Measurements from ENCODE around the gene LENG8.

The LENG8 gene

DNA sequence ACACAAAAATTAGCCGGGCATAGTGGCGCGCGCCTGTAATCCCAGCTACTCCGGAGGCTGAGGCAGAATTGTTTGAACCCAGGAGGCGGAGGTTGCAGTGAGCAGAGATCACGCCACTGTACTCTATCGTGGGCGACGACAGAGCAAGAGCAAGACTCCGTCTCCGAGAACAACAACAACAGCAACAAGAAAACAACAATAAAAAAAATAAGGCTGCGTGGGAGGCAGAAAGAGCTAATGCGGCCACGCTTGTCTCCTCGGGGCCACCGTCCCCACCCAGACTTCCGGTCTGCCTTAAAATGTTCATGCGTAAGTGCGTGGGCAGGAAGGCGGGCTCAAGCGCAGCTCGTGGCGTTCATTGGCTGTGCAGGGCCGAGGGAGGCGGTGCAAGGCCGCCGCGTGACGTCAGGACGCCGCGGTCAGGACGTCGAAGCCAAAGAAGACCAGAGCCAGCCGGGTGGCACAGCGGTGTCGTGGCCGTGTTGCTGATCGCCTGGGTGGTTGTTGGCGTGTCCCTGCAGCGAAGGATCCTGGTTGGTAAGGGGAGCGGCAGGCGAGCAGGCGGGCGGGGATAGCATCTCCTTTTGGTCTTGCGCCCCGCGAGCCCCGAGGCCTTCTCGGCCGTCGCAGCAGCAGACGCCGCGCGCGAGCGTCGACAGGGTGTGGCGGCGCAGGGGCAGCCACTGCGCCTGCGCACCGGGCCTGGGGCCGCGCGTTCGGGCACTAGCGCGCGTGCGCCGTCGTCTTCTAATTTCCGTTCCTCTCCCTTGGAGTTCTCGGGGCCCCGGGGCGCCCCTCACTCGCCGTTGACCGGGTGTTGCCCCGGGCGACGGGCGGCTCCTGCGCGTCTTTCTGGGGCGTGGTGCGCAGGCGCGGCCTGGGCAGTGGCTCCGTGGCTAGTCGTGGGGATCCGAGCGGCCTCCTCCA is at the start of gene LENG8:
LENG8 (plus strand) TSS at position 426 of the 927 bp plus-strand sequence. CDS start 2,146 bp downstream, outside the sequence.
- TF ChIP-seq, protein P1, sequence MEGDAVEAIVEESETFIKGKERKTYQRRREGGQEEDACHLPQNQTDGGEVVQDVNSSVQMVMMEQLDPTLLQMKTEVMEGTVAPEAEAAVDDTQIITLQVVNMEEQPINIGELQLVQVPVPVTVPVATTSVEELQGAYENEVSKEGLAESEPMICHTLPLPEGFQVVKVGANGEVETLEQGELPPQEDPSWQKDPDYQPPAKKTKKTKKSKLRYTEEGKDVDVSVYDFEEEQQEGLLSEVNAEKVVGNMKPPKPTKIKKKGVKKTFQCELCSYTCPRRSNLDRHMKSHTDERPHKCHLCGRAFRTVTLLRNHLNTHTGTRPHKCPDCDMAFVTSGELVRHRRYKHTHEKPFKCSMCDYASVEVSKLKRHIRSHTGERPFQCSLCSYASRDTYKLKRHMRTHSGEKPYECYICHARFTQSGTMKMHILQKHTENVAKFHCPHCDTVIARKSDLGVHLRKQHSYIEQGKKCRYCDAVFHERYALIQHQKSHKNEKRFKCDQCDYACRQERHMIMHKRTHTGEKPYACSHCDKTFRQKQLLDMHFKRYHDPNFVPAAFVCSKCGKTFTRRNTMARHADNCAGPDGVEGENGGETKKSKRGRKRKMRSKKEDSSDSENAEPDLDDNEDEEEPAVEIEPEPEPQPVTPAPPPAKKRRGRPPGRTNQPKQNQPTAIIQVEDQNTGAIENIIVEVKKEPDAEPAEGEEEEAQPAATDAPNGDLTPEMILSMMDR (IDR thresholded peaks at IDR 0.05; ENCODE audit: extremely low read depth, missing control alignments) = no peak
- peak; percentile 97 for DNase-seq (ENCODE audit: low spot score)

DNA sequence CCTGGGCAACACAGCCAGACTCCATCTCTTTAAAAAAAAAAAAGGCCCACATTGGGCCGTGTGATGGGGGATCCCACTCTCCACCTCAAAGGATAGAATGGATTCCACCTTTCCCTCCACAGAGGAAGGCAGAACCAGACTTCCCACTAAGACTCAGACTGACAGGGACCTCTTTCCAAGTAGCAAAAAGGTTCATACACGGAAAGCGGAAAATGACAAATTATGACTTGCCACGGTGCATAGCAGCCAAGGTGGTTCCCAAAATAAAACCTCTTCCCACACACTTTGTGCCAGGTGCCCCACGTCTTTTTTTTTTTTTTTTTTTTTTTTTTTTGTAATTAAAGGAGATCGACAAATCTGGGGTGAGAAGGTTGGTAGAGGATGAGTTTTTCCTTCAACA is 48.1 kb upstream of the LENG8 start:
- no peak for DNase-seq (ENCODE audit: low spot score)
- TF ChIP-seq, protein P1 (IDR thresholded peaks at IDR 0.05; ENCODE audit: extremely low read depth, missing control alignments) = no peak

DNA sequence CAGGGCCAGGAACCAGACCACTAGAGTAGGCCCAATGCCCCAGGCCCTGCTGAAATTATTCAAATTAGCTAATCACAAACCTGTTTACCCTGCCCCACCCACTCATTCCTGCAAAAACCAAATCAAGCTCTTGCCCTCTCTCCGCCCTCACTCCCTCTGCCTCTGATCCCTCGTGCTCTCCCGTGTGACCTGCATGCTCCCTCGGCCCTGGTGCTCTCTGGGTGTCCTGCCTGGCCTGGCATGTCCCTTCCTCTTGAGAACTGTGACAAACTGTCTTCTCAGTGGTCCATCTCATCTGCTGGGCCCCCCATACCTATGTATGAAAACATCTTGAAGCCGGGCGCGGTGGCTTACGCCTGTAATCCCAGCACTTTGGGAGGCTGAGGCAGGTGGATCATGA is 45.9 kb upstream of the LENG8 start:
- no peak for DNase-seq (ENCODE audit: low spot score)
- TF ChIP-seq, protein P1 (IDR thresholded peaks at IDR 0.05; ENCODE audit: extremely low read depth, missing control alignments) = no peak

DNA sequence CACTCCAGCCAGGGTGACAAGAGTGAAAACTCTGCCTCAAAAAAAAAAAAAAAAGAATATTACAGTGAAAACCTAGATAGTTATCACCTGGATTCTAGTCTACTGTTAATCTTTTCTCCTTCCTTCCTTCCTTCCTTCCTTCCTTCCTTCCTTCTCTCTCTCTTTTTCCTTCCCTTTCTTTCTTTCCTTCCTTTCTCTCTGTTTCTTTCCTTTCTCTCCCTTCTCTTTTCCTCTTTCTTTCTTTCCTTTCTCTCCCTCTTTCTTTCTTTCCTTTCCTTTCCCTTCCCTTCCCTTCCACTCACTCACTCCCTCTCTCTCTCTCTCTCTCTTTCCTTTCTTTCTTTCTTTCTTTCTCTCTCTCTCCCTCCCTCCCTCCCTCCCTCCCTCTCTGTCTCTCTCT is 43.4 kb upstream of the LENG8 start:
- DNase-seq (ENCODE audit: low spot score) = no peak

DNA sequence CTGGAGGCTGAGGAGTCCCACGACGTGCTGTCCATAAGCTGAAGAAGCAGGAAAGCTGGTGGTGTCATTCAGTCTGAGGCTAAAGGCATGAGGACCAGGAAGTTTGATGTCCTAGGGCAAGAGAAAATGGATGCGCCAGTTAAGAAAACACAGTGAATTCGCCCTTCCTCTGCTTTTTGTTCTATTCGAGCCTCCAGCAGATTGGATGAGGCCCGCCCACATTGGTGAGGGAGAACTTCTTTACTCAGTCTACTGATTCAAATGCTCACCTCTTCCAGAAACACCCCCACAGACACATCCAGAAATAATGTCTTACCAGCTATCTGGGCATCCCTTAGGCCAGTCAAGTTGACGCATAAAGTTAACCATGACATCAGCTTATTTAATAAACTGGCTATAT is 41.2 kb upstream of the LENG8 start:
- TF ChIP-seq, protein P1 (IDR thresholded peaks at IDR 0.05; ENCODE audit: extremely low read depth, missing control alignments) = no peak
- DNase-seq (ENCODE audit: low spot score) = no peak

More for the DNA sequence above, 43.4 kb upstream of the LENG8 start:
- TF ChIP-seq, protein P1 (IDR thresholded peaks at IDR 0.05; ENCODE audit: extremely low read depth, missing control alignments) = no peak

DNA sequence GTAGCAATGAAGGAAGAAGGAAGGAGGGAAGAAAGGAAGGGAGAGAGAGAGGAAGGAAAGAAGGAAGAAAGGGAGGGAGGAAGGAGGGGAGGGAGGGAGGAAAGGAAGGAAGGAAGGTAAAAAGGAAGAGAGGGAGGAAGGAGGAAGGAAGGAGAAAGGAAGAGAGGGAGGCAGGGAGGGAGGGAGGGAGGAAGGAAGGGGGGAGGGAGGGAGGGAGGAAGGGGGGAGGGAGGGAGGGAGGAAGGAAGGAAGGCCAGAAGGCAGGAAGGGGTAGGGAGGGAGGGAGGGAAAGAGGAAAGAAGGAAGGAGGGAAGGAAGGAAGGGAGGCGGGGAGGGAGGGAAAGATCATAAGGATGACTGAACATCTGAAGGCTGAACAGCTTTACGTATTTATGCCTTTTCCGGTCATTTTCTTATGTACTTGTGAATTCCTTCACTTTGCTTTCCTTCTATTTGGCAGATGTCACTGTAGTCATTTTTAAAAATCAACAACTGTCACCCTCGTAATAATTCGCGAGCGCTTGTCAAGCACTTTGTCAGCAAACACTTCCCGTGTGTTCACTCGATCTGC is 40.5 kb upstream of the LENG8 start:
- no peak for DNase-seq (ENCODE audit: low spot score)
- TF ChIP-seq, protein P1 (IDR thresholded peaks at IDR 0.05; ENCODE audit: extremely low read depth, missing control alignments) = no peak

DNA sequence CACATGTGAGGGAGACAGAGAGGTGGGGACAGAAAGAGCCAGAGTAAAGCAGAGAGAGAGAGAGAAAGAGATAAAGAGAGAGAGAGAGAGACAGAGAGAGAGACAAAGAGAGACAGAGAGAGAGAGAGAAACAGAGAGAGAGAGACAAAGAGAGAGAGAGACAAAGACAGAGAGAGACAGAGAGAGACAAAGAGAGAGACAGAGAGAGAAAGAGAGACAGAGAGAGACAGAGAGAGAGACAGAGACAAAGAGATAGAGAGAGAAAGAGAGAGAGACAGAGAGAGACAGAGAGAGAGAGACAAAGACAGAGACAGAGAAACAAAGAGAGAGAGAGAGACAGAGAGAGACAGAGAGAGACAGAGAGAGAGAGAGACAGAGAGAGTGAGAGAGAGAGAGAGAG is 38.0 kb upstream of the LENG8 start:
- DNase-seq (ENCODE audit: low spot score) = no peak
- TF ChIP-seq, protein P1 (IDR thresholded peaks at IDR 0.05; ENCODE audit: extremely low read depth, missing control alignments) = no peak
